DOHH2 (cell line): ENCODE measurements around the gene ENGASE.

ENCODE experiments used
- H3F3A ChIP-seq: fragments of 200-600 bp; sonication (generic), shearing (Covaris generic); 2 replicates; pipeline ENCODE4 v1.6.0; 2016; ENCODE audit warnings: antibody characterized with exemption, mild to moderate bottlenecking; ENCODE audit not compliant: control insufficient read depth, insufficient read depth
- H3K27ac ChIP-seq: fragments of 200-600 bp; sonication (generic); 2 replicates; pipeline ENCODE4 v1.5.1; 2014; ENCODE audit warnings: low read depth, mild to moderate bottlenecking, low read length, moderate library complexity
- H3K27me3 ChIP-seq: fragments of 200-600 bp; sonication (generic); 2 replicates; pipeline ENCODE4 v1.6.1; 2014; ENCODE audit warnings: mild to moderate bottlenecking, low read length, mixed read lengths; ENCODE audit not compliant: control insufficient read depth
- H3K36me3 ChIP-seq: fragments of 200-600 bp; sonication (generic); 2 replicates; pipeline ENCODE4 v1.6.1; 2014; ENCODE audit warnings: mild to moderate bottlenecking, low read length, moderate library complexity, mixed read lengths; ENCODE audit not compliant: control insufficient read depth
- H3K4me1 ChIP-seq: fragments of 200-600 bp; sonication (generic); 2 replicates; pipeline ENCODE4 v1.6.1; 2014; ENCODE audit warnings: mild to moderate bottlenecking, low read length, mixed read lengths; ENCODE audit not compliant: control insufficient read depth
- H3K4me2 ChIP-seq: fragments of 200-600 bp; sonication (generic); 2 replicates; pipeline ENCODE4 v1.6.0; 2014; ENCODE audit warnings: mild to moderate bottlenecking, low read length, moderate library complexity
- H3K4me3 ChIP-seq: fragments of 200-600 bp; sonication (generic); 2 replicates; pipeline ENCODE4 v1.5.1; 2014; ENCODE audit warnings: mild to moderate bottlenecking, low read length, mixed read lengths
- H3K79me2 ChIP-seq: fragments of 200-600 bp; sonication (generic); 2 replicates; pipeline ENCODE4 v1.6.1; 2014; ENCODE audit warnings: mild to moderate bottlenecking, low read length, mixed read lengths; ENCODE audit not compliant: control insufficient read depth
- H3K9me2 ChIP-seq: fragments of 200-600 bp; sonication (generic); replicated peaks from 2 replicates; pipeline ENCODE4 v1.6.1; 2014; ENCODE audit warnings: mild to moderate bottlenecking, low read length, mixed read lengths; ENCODE audit not compliant: control insufficient read depth
- H3K9me3 ChIP-seq: fragments of 200-600 bp; sonication (generic); 2 replicates; pipeline ENCODE4 v1.6.1; 2014; ENCODE audit warnings: antibody characterized with exemption, low read length, mixed read lengths; ENCODE audit not compliant: control insufficient read depth, insufficient read depth
- H4K20me1 ChIP-seq: fragments of 200-600 bp; sonication (generic); 2 replicates; pipeline ENCODE4 v1.6.0; 2014; ENCODE audit warnings: low read depth, mild to moderate bottlenecking, antibody characterized with exemption, low read length, moderate library complexity; ENCODE audit not compliant: control insufficient read depth, insufficient read depth
- CTCF ChIP-seq: fragments of 200-600 bp; sonication (generic); IDR thresholded peaks from one replicate; pipeline ENCODE4 v1.5.1; 2014; ENCODE audit warnings: antibody characterized with exemption, mild to moderate bottlenecking, low read depth, low read length; ENCODE audit not compliant: poor library complexity, severe bottlenecking
- EZH2phosphoT487 ChIP-seq: fragments of 200-600 bp; sonication (generic); IDR thresholded peaks from 2 replicates; pipeline ENCODE4 v1.6.1; 2017; ENCODE audit warnings: borderline replicate concordance, mild to moderate bottlenecking, antibody characterized with exemption, low read length, moderate library complexity, mixed read lengths

The ENGASE gene

GRCh38 chr17:79086609-79087427, 12.2 kb downstream of the ENGASE start:
- H3K27me3 ChIP-seq, result no peaks in the 10 kb centered on the region
- H3K4me2 ChIP-seq, result no peak overlapping the region
- no peak overlapping the region for H3K4me3 ChIP-seq
- H3K27ac ChIP-seq, result no peak overlapping the region
- H3F3A ChIP-seq, result no peaks in the 10 kb centered on the region
- no peaks in the 10 kb centered on the region for H3K4me1 ChIP-seq
- H3K9me2 ChIP-seq, result no peaks in the 10 kb centered on the region
- H3K79me2 ChIP-seq, result no peaks in the 10 kb centered on the region
- H4K20me1 ChIP-seq, result no peaks in the 10 kb centered on the region
- TF ChIP-seq EZH2phosphoT487 (no peak), CTCF (no peak)
- H3K9me3 ChIP-seq, result no peaks in the 10 kb centered on the region
- no peaks in the 10 kb centered on the region for H3K36me3 ChIP-seq

GRCh38 chr17:79087428-79088143, 13.0 kb downstream of the ENGASE start:
- Histone ChIP-seq H3K36me3 (no peaks in the 10 kb centered on the region), H3K4me1 (no peaks in the 10 kb centered on the region), H3K9me2 (no peaks in the 10 kb centered on the region), H3K27ac (no peak overlapping the region), H3K4me2 (no peak overlapping the region), H3F3A (no peaks in the 10 kb centered on the region), H4K20me1 (no peaks in the 10 kb centered on the region), H3K9me3 (no peaks in the 10 kb centered on the region), H3K27me3 (no peaks in the 10 kb centered on the region; the same call in 1 of the 2 replicates), H3K79me2 (no peaks in the 10 kb centered on the region), H3K4me3 (no peak overlapping the region)
- no peak for TF ChIP-seq EZH2phosphoT487
- peak; percentile 89 for TF ChIP-seq CTCF

GRCh38 chr17:79088247-79088996, 13.8 kb downstream of the ENGASE start:
- no peaks in the 10 kb centered on the region for H3K9me3 ChIP-seq
- no peak overlapping the region for H3K27ac ChIP-seq
- no peaks in the 10 kb centered on the region for H3K36me3 ChIP-seq
- no peaks in the 10 kb centered on the region for H4K20me1 ChIP-seq
- H3K79me2 ChIP-seq, result no peaks in the 10 kb centered on the region
- no peaks in the 10 kb centered on the region for H3F3A ChIP-seq
- H3K9me2 ChIP-seq, result no peaks in the 10 kb centered on the region
- TF ChIP-seq CTCF (no peak), EZH2phosphoT487 (no peak)
- H3K4me2 ChIP-seq, result no peak overlapping the region
- no peaks in the 10 kb centered on the region; the same call in 1 of the 2 replicates for H3K27me3 ChIP-seq
- no peaks in the 10 kb centered on the region for H3K4me1 ChIP-seq
- H3K4me3 ChIP-seq, result no peak overlapping the region
